B cell (primary cell): ENCODE measurements around the gene SFSWAP. TPM values are rescaled to one million over a fixed set of nuclear protein-coding genes. Genes with fewer than 3 reads are reported as not detected.

ENCODE experiments used
- ATAC-seq: fragments of 200-7000 bp; cut with Tn5 transposase; one replicate; pipeline ENCODE4 v1.10.0; 2021; ENCODE audit warnings: low read depth, mild to moderate bottlenecking, moderate number of reproducible peaks, moderate library complexity
- CTCF ChIA-PET: fragments of 350-600 bp; sonication (Branson Sonifier 250); formaldehyde crosslinking; loops from one replicate; lab custom pipeline; 2021; ENCODE audit warnings: antibody characterized with exemption, inconsistent platforms; lab: Charles Lee
- POLR2A ChIA-PET: fragments of 350-600 bp; sonication (Branson Sonifier 250); formaldehyde crosslinking; loops from one replicate; lab custom pipeline; 2021; ENCODE audit warnings: antibody characterized with exemption; lab: Charles Lee
- DNase-seq: peaks from one replicate; pipeline ENCODE4 v3.0.0; 2013
- H2AFZ ChIP-seq: 2 replicates; pipeline ENCODE4 v1.6.1; 2012; ENCODE audit warnings: mild to moderate bottlenecking, low read depth, low read length; ENCODE audit not compliant: insufficient read depth, poor library complexity, severe bottlenecking
- H3K27ac ChIP-seq, 2 donors: 1 replicate in 1 of 2; 2 replicates in 1 of 2; pipeline ENCODE4 v1.5.1; 2012 to 2013; ENCODE audit warnings: low read length in 2 of 2, mild to moderate bottlenecking in 2 of 2, moderate library complexity in 1 of 2
- H3K27me3 ChIP-seq, 4 experiments: fragments of 200-600 bp in 1 of 4; sonication (generic) in 1 of 4; replicated peaks in 1 of 4; 1 replicate in 2 of 4; 2 replicates in 2 of 4; pipeline versions ENCODE4 v1.6.1 to v1.7.0; 2013 to 2016; ENCODE audit warnings: low read length in 3 of 4, mild to moderate bottlenecking in 2 of 4, mixed read lengths in 1 of 4, moderate library complexity in 1 of 4; ENCODE audit not compliant: insufficient read depth in 4 of 4, control insufficient read depth in 3 of 4; ENCODE audit errors: control extremely low read depth in 1 of 4
- H3K36me3 ChIP-seq, 2 experiments: replicated peaks in 1 of 2; 1 replicate in 1 of 2; 2 replicates in 1 of 2; pipeline versions ENCODE4 v1.6.1 to v1.7.1; 2013; ENCODE audit warnings: low read length in 1 of 2; ENCODE audit not compliant: insufficient read depth in 2 of 2, control insufficient read depth in 1 of 2; ENCODE audit errors: control extremely low read depth in 1 of 2, extremely low read depth in 1 of 2
- H3K4me1 ChIP-seq, 2 donors: fragments of 200-600 bp in 1 of 2; sonication (generic) in 1 of 2; 1 replicate in 1 of 2; 2 replicates in 1 of 2; pipeline versions ENCODE4 v1.5.1 to v1.6.1; 2013 to 2017; ENCODE audit warnings: low read length in 2 of 2; ENCODE audit not compliant: control insufficient read depth in 2 of 2, insufficient read depth in 2 of 2
- H3K4me2 ChIP-seq: replicated peaks from 2 replicates; pipeline ENCODE3; 2012; ENCODE audit warnings: mild to moderate bottlenecking, low read depth, low read length; ENCODE audit not compliant: poor library complexity, severe bottlenecking
- H3K4me3 ChIP-seq, 5 experiments: fragments of 200-600 bp in 1 of 5; sonication (generic) in 1 of 5; 1 replicate in 3 of 5; 2 replicates in 2 of 5; pipeline versions ENCODE4 v1.5.1 to v1.7.0; 2011 to 2016; ENCODE audit warnings: low read length in 4 of 5, mild to moderate bottlenecking in 4 of 5, low read depth in 2 of 5, control low read depth in 1 of 5, moderate library complexity in 1 of 5; ENCODE audit not compliant: insufficient read depth in 1 of 5; ENCODE audit errors: control extremely low read depth in 1 of 5, extremely low read depth in 1 of 5
- H3K79me2 ChIP-seq: fragments of 200-600 bp; sonication (generic); one replicate; pipeline ENCODE4 v1.6.0; 2016; ENCODE audit warnings: low read length; ENCODE audit not compliant: control insufficient read depth, insufficient read depth
- H3K9ac ChIP-seq: fragments of 200-600 bp; sonication (generic); 2 replicates; pipeline ENCODE4 v1.6.1; 2017; ENCODE audit warnings: mild to moderate bottlenecking, low read length, moderate library complexity
- H3K9me3 ChIP-seq, 3 donors: one replicate each; pipeline versions ENCODE4 v1.6.1 to v1.7.1; 2013; ENCODE audit warnings: low read length in 2 of 3; ENCODE audit not compliant: control insufficient read depth in 2 of 3, insufficient read depth in 1 of 3; ENCODE audit errors: control extremely low read depth in 1 of 3
- H4K20me1 ChIP-seq: 2 replicates; pipeline ENCODE4 v1.6.0; 2012; ENCODE audit warnings: mild to moderate bottlenecking, low read length; ENCODE audit not compliant: insufficient read depth, control insufficient read depth, poor library complexity, severe bottlenecking
- H3K27ac Mint-ChIP-seq: one replicate; pipeline ENCODE4 v1.8.0; 2021; ENCODE audit warnings: mixed read lengths
- H3K27me3 Mint-ChIP-seq: one replicate; pipeline ENCODE4 v1.8.0; 2021; ENCODE audit warnings: mixed read lengths
- H3K4me1 Mint-ChIP-seq: one replicate; pipeline ENCODE4 v1.8.0; 2021; ENCODE audit warnings: mixed read lengths
- H3K4me3 Mint-ChIP-seq: one replicate; pipeline ENCODE4 v1.8.0; 2021; ENCODE audit warnings: mixed read lengths
- H3K9me3 Mint-ChIP-seq: one replicate; pipeline ENCODE4 v1.8.0; 2022; ENCODE audit warnings: mixed read lengths; ENCODE audit not compliant: insufficient read depth
- CTCF ChIP-seq: fragments of 200-600 bp; IDR thresholded peaks from one replicate; pipeline ENCODE4 v1.8.0; 2022; ENCODE audit warnings: antibody characterized with exemption, mild to moderate bottlenecking
- EZH2 ChIP-seq: IDR thresholded peaks from 2 replicates; pipeline ENCODE4 v1.6.1; 2012; ENCODE audit warnings: borderline replicate concordance, low read depth, mild to moderate bottlenecking, moderate library complexity, low read length; ENCODE audit not compliant: insufficient read depth, poor library complexity, severe bottlenecking
- WGBS: methylation state at CpG from one replicate; pipeline ENCODE4 v1.1.5; 2013; ENCODE audit warnings: missing lambda C conversion rate; ENCODE audit not compliant: insufficient coverage; 5-methylcytosine and 5-hydroxymethylcytosine counted together
- intact Hi-C: fragments of 100-400 bp; cut with micrococcal nuclease; formaldehyde crosslinking; loops from one replicate; pipeline ENCODE4 v1.10.0; 2022
- polyA plus RNA-seq: library from polyadenylated mRNA; depleted of rRNA; stranded (reverse); fragments of >200 nt; gene quantifications from 2 replicates; pipeline ENCODE4 v1.2.3, GENCODE V29; 2012
- total RNA-seq, 2 donors: library from RNA; stranded (reverse); fragments of 120-200 nt in 1 of 2; gene quantifications; 1 replicate in 1 of 2; 2 replicates in 1 of 2; pipeline versions ENCODE4 v1.2.3 to v1.2.4, GENCODE V29; 2013 to 2022

The SFSWAP gene
- total and polyA plus RNA-seq, 2 donors (not counting 1 experiment from before 2014, with no cell fraction given) = 69.3 to 122 TPM

GRCh38 chr12:131816495-131816894 lies 105.6 kb downstream of the SFSWAP start:
- Histone ChIP-seq H3K27ac (no peak overlapping the region), H4K20me1 (no peaks in the 10 kb centered on the region), H3K79me2 (no peaks in the 10 kb centered on the region), H3K27me3 (no peaks in the 10 kb centered on the region), H3K36me3 (no peaks in the 10 kb centered on the region), H3K9ac (no peak overlapping the region), H3K4me2 (no peak overlapping the region), H3K4me3 (no peak overlapping the region), H2AFZ (no peak overlapping the region), H3K9me3 (peaks cover 0 to 14% (median 3%) of the 10 kb centered on the region in 3 donors), H3K4me1 (peaks cover 25 to 31% of the 10 kb centered on the region in 2 donors)
- ChIA-PET CTCF (interaction anchor here (1.0 to 1.3 kb wide), 3 partner anchors 14 to 61 kb away, joined by 3 to 4 read pairs (median 4); no protein-coding TSS in a partner anchor), POLR2A (no interaction called here)
- H3K4me1 Mint-ChIP-seq = peaks cover 26% of the 10 kb centered on the region
- 100% methylated on average over 1 of the region's 5 CpGs for WGBS
- H3K27me3 Mint-ChIP-seq = no peaks in the 10 kb centered on the region
- no peak for ATAC-seq
- H3K27ac Mint-ChIP-seq = no peak overlapping the region
- intact Hi-C loops = no loop called here
- H3K4me3 Mint-ChIP-seq = no peak overlapping the region
- H3K9me3 Mint-ChIP-seq = peaks cover 2% of the 10 kb centered on the region
- DNase-seq = no peak
- TF ChIP-seq CTCF (no peak), EZH2 (no peak)

- Histone ChIP-seq H3K9me3 (peaks cover 0 to 12% (median 3%) of the 10 kb centered on the region in 3 donors), H3K4me2 (no peak overlapping the region), H2AFZ (no peak overlapping the region), H3K79me2 (no peaks in the 10 kb centered on the region), H4K20me1 (no peaks in the 10 kb centered on the region), H3K9ac (no peak overlapping the region), H3K27me3 (no peaks in the 10 kb centered on the region), H3K36me3 (no peaks in the 10 kb centered on the region), H3K27ac (no peak overlapping the region), H3K4me3 (no peak overlapping the region), H3K4me1 (peaks cover 31 to 38% of the 10 kb centered on the region in 2 donors)
- ATAC-seq = no peak
- intact Hi-C loops = no loop called here
- CTCF ChIA-PET = interaction anchor here (1.0 to 1.3 kb wide), 2 partner anchors 13 to 62 kb away, joined by 4 read pairs; no protein-coding TSS in a partner anchor
- Mint-ChIP-seq H3K9me3 (peaks cover 2% of the 10 kb centered on the region), H3K27me3 (no peaks in the 10 kb centered on the region), H3K4me1 (peaks cover 31% of the 10 kb centered on the region), H3K27ac (no peak overlapping the region), H3K4me3 (no peak overlapping the region)
- POLR2A ChIA-PET = no interaction called here
- no peak for DNase-seq
- 94% methylated on average over 16 of the region's 19 CpGs for WGBS
- TF ChIP-seq CTCF (no peak), EZH2 (no peak)
These were observed 106.4 kb downstream of the SFSWAP start for GRCh38 chr12:131817241-131817640.
